Stimulated activated CD4-positive, alpha-beta T cell treated with anti-CD3 and anti-CD28 coated beads, Interleukin-1b, Interleukin-23, amount 100 ng/mL, for 1 hour (primary cell): Measurements from ENCODE around the gene DPAGT1.

Experiments
- DNase-seq, 2 donors: peaks; one replicate each; pipeline ENCODE4 v3.0.0-alpha.2; 2020; ENCODE audit warnings: low read depth in 2 of 2

The DPAGT1 gene

GRCh38 chr11:119057000-119057769 is 44.5 kb downstream of the DPAGT1 start, which contains the start of gene HYOU1:
Gene HYOU1 (minus strand): TSS chr11:119057205. CDS start chr11:119056160, 1,045 bp downstream.
- DNase-seq, result peak; percentile 98

GRCh38 chr11:119056421-119056999 is 45.1 kb downstream of the DPAGT1 start:
- peak in 1 of 2 donors; percentile 22 for DNase-seq

- no peak for DNase-seq
These were observed 45.8 kb downstream of the DPAGT1 start for GRCh38 chr11:119055901-119056300.

GRCh38 chr11:119054418-119054817 is 47.2 kb downstream of the DPAGT1 start:
- DNase-seq, result no peak

GRCh38 chr11:119052163-119052814 is 49.4 kb downstream of the DPAGT1 start:
- no peak for DNase-seq

- no peak for DNase-seq
These were observed 50.1 kb downstream of the DPAGT1 start for GRCh38 chr11:119051440-119052162.

- DNase-seq, result no peak
These were observed 52.6 kb downstream of the DPAGT1 start for GRCh38 chr11:119049081-119049480.

GRCh38 chr11:119048644-119049043 is 53.0 kb downstream of the DPAGT1 start:
- no peak for DNase-seq

GRCh38 chr11:119047205-119047604 is 54.4 kb downstream of the DPAGT1 start:
- DNase-seq, result no peak
